Measurements from ENCODE around the gene TMEFF2.
"Not testable (repeated sequence)": the region's sequence is repeated elsewhere in the genome, so short reads cannot be mapped to it uniquely, and the experiment has no call there.

The TMEFF2 gene

GRCh38 chr2:192183296-192183695 is 11.4 kb downstream of the TMEFF2 start:
- DNase-seq, result no peak

GRCh38 chr2:192166946-192167345 is 27.8 kb downstream of the TMEFF2 start:
- no peak for DNase-seq

GRCh38 chr2:192165842-192166241 is 28.9 kb downstream of the TMEFF2 start:
- no peak for DNase-seq

GRCh38 chr2:192162392-192163042 is 32.2 kb downstream of the TMEFF2 start:
- DNase-seq, result peak; percentile 74 to 88 (median 80)

GRCh38 chr2:192161656-192162290 is 33.0 kb downstream of the TMEFF2 start:
- peak in 2 of 4 experiments; percentile 13 to 23 for DNase-seq

- DNase-seq, result peak in 3 of 4 experiments; percentile 18 to 44 (median 31)
Measured at GRCh38 chr2:192159736-192160135, 35.0 kb downstream of the TMEFF2 start.

- DNase-seq, result no peak
Measured at GRCh38 chr2:192159208-192159607, 35.5 kb downstream of the TMEFF2 start.

GRCh38 chr2:192157776-192158175 is 37.0 kb downstream of the TMEFF2 start:
- no peak for DNase-seq

GRCh38 chr2:192155511-192156118 is 39.1 kb downstream of the TMEFF2 start:
- peak in 1 of 4 experiments; percentile 33 for DNase-seq

GRCh38 chr2:192153561-192153960 is 41.2 kb downstream of the TMEFF2 start:
- DNase-seq, result no peak

- peak in 2 of 4 experiments; percentile 24 to 28 for DNase-seq
Measured at GRCh38 chr2:192151853-192152252, 42.9 kb downstream of the TMEFF2 start.

- no peak for DNase-seq
Measured at GRCh38 chr2:192150166-192150565, 44.6 kb downstream of the TMEFF2 start.

- no peak for DNase-seq
Measured at GRCh38 chr2:192148620-192149321, 46.0 kb downstream of the TMEFF2 start.

- DNase-seq, result no peak
Measured at GRCh38 chr2:192148241-192148619, 46.5 kb downstream of the TMEFF2 start.

- peak in 3 of 4 experiments; percentile 27 to 70 (median 67) for DNase-seq
Measured at GRCh38 chr2:192146069-192147015, 48.4 kb downstream of the TMEFF2 start.

GRCh38 chr2:192145496-192145895 is 49.2 kb downstream of the TMEFF2 start:
- DNase-seq, result no peak

GRCh38 chr2:192140236-192140839 is 54.4 kb downstream of the TMEFF2 start:
- no peak for DNase-seq

GRCh38 chr2:192139813-192140212 is 54.9 kb downstream of the TMEFF2 start:
- no peak for DNase-seq

- no peak for DNase-seq
Measured at GRCh38 chr2:192137451-192137850, 57.3 kb downstream of the TMEFF2 start.

GRCh38 chr2:192132604-192133003 is 62.1 kb downstream of the TMEFF2 start:
- DNase-seq, result not testable (repeated sequence)

GRCh38 chr2:192130312-192130711 is 64.4 kb downstream of the TMEFF2 start:
- not testable (repeated sequence) for DNase-seq

- DNase-seq, result no peak
Measured at GRCh38 chr2:192128655-192129054, 66.1 kb downstream of the TMEFF2 start.
